Stomach (tissue), 9 donors: ENCODE measurements around the gene ZNF83. TPM values are rescaled to one million over a fixed set of nuclear protein-coding genes. Genes with fewer than 3 reads are reported as not detected.
"Not testable (repeated sequence)": the region's sequence is repeated elsewhere in the genome, so short reads cannot be mapped to it uniquely, and the experiment has no call there.

Experiments used
- DNase-seq, 2 donors: peaks; one replicate each; pipeline versions ENCODE4 v3.0.0 to v3.0.0-alpha.2; 2013 to 2019
- H3K27ac ChIP-seq, 5 donors: fragments of 200-600 bp in 4 of 5; sonication (generic) in 4 of 5; one replicate each; pipeline ENCODE4 v1.5.1; 2013 to 2019; ENCODE audit warnings: mild to moderate bottlenecking in 1 of 5, moderate library complexity in 1 of 5
- H3K27me3 ChIP-seq, 3 donors: fragments of 200-600 bp; sonication (generic); one replicate each; pipeline ENCODE4 v1.5.1; 2017 to 2019; ENCODE audit warnings: mixed run types in 1 of 3
- H3K36me3 ChIP-seq, 4 donors: fragments of 200-600 bp; sonication (generic); 1 replicate in 3 of 4; 2 replicates in 1 of 4; pipeline ENCODE4 v1.5.1; 2016 to 2019
- H3K4me1 ChIP-seq, 4 donors: fragments of 200-600 bp; sonication (generic); one replicate each; pipeline ENCODE4 v1.5.1; 2016 to 2019
- H3K4me3 ChIP-seq, 4 donors: fragments of 200-600 bp; sonication (generic) in 3 of 4; one replicate each; pipeline ENCODE4 v1.5.1; 2016 to 2019; ENCODE audit warnings: mild to moderate bottlenecking in 1 of 4
- H3K9me3 ChIP-seq, 4 donors: fragments of 200-600 bp; sonication (generic); one replicate each; pipeline ENCODE4 v1.5.1; 2016 to 2019
- EP300 ChIP-seq: sonication (generic); formaldehyde crosslinking; IDR thresholded peaks from one replicate; pipeline ENCODE4 v1.6.1; 2017; ENCODE audit warnings: antibody characterized with exemption
- POLR2A ChIP-seq, 4 donors: fragments of 450-650 bp; IDR thresholded peaks; one replicate each; pipeline ENCODE4 v1.6.1; 2016; ENCODE audit warnings: antibody characterized with exemption in 4 of 4, control low read depth in 2 of 4, mild to moderate bottlenecking in 1 of 4, moderate library complexity in 1 of 4
- POLR2AphosphoS5 ChIP-seq, 3 donors: sonication (generic); formaldehyde crosslinking; IDR thresholded peaks; one replicate each; pipeline ENCODE4 v1.6.1; 2016; ENCODE audit warnings: antibody characterized with exemption in 3 of 3
- WGBS, 5 donors: extraction: QIAGEN DNeasy Blood & Tissue Kit in 3 of 5; methylation state at CpG; one replicate each; pipeline versions ENCODE4 v1.1.5 to v1.1.7; 2013 to 2018; 5-methylcytosine and 5-hydroxymethylcytosine counted together
- intact Hi-C: fragments of 100-400 bp; cut with DNase I; formaldehyde crosslinking; loops from one replicate; pipeline ENCODE4 v1.15.1; 2023; ENCODE audit warnings: low total_unique reads
- polyA plus RNA-seq, 3 donors: library from polyadenylated mRNA; stranded (reverse); fragments of 200-250 nt; gene quantifications; one replicate each; pipeline ENCODE4 v1.2.3, GENCODE V29; 2013
- total RNA-seq, 5 donors: library from RNA; depleted of rRNA; stranded (reverse); fragments of >200 nt; gene quantifications; one replicate each; pipeline versions ENCODE4 v1.1.0 to v1.2.3, GENCODE V29; 2014 to 2016
- TF ChIP-seq, protein P1 (sequence below), 7 experiments: fragments of 450-650 bp in 4 of 7; fragments of 200-600 bp in 3 of 7; sonication (generic) in 3 of 7; IDR thresholded peaks; one replicate each; pipeline ENCODE4 v1.5.1; 2016 to 2019; ENCODE audit warnings: antibody characterized with exemption in 7 of 7, control low read depth in 2 of 7, mild to moderate bottlenecking in 1 of 7
- donor health status: healthy with polysubstance abuse.
- donor health status: Bipolar disorder and iron deficiency.
- donor health status: healthy.

The ZNF83 gene
- total and polyA plus RNA-seq, 8 donors, result 10.3 to 115 (median 33.9) TPM

DNA sequence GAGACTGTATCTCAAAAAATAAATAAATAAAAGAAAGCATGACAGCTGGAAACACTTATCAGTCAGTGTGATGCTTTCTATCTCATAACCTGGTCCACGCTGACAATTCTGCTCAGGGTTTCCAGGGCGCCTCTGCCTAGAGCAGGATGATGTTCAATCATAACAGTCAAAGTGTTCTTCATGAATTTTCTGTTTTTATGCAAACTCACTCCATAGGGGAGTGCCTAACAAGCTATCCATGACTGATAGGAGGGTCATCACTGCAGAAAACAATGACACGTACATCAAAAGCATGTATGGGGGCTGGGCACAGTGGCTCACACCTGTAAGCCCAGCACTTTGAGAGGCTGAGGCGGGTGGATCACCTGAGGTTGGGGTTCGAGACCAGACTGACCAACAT lies 41.4 kb upstream of the ZNF83 start:
- Histone ChIP-seq H3K36me3 (peaks cover 0 to 5% (median 3%) of the 10 kb centered on the region in 4 donors), H3K27me3 (no peaks in the 10 kb centered on the region), H3K4me1 (no peaks in the 10 kb centered on the region), H3K9me3 (peaks cover 0 to 7% (median 3%) of the 10 kb centered on the region in 4 donors), H3K27ac (no peak overlapping the region), H3K4me3 (no peak overlapping the region)
- intact Hi-C loops, result no loop called here
- WGBS, 5 donors, result 92 to 98% (median 96%) methylated on average over 5 of the region's 5 CpGs
- no peak for DNase-seq
- TF ChIP-seq POLR2AphosphoS5 (IDR thresholded peaks at IDR 0.05) (no peak), EP300 (no peak), POLR2A (IDR thresholded peaks at IDR 0.05) (no peak)
- TF ChIP-seq, protein P1, sequence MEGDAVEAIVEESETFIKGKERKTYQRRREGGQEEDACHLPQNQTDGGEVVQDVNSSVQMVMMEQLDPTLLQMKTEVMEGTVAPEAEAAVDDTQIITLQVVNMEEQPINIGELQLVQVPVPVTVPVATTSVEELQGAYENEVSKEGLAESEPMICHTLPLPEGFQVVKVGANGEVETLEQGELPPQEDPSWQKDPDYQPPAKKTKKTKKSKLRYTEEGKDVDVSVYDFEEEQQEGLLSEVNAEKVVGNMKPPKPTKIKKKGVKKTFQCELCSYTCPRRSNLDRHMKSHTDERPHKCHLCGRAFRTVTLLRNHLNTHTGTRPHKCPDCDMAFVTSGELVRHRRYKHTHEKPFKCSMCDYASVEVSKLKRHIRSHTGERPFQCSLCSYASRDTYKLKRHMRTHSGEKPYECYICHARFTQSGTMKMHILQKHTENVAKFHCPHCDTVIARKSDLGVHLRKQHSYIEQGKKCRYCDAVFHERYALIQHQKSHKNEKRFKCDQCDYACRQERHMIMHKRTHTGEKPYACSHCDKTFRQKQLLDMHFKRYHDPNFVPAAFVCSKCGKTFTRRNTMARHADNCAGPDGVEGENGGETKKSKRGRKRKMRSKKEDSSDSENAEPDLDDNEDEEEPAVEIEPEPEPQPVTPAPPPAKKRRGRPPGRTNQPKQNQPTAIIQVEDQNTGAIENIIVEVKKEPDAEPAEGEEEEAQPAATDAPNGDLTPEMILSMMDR (IDR thresholded peaks at IDR 0.05), result no peak

GRCh38 chr19:52675239-52675638 lies 37.1 kb upstream of the ZNF83 start:
- H3K9me3 ChIP-seq, result peaks cover 0 to 12% (median 5%) of the 10 kb centered on the region in 4 donors
- DNase-seq, H3K36me3 ChIP-seq, H3K4me3 ChIP-seq, intact Hi-C loops, H3K27me3 ChIP-seq, H3K4me1 ChIP-seq, H3K27ac ChIP-seq: not testable (repeated sequence)
- 92 to 96% (median 96%) methylated on average over 6 of the region's 6 CpGs for WGBS, 5 donors

DNA sequence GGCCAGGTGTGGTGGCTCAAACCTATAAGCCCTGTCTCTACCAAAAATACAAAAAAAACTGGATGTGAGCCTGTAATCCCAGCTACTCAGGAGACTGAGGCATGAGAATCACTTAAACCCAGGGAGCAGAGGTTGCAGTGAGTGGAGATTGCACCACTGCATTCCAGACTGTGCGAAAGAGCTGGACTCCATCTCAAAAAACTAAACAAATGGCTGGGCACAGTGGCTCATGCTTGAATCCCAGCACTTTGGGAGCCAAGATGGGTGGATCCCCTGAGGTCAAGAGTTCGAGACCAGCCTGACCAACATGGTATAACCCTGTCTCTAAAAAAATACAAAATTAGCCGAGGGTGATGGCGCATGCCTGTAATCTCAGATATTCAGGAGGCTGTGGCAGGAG lies 34.9 kb upstream of the ZNF83 start:
- intact Hi-C loops, result no loop called here
- 92 to 95% (median 94%) methylated on average over 4 of the region's 4 CpGs for WGBS, 5 donors

GRCh38 chr19:52670046-52670445 lies 31.9 kb upstream of the ZNF83 start:
- no peak overlapping the region for H3K27ac ChIP-seq
- H3K36me3 ChIP-seq, result peaks cover 0 to 2% (median 0%) of the 10 kb centered on the region in 4 donors
- H3K4me3 ChIP-seq, result no peak overlapping the region
- H3K9me3 ChIP-seq, result peaks cover 0 to 10% (median 3%) of the 10 kb centered on the region in 4 donors
- no peaks in the 10 kb centered on the region for H3K4me1 ChIP-seq
- no peaks in the 10 kb centered on the region for H3K27me3 ChIP-seq
- intact Hi-C loops, result no loop called here
- DNase-seq, result peak in 1 of 2 donors; percentile 77
- 65 to 79% (median 70%) methylated on average over 4 of the region's 4 CpGs for WGBS, 5 donors
- no peak for TF ChIP-seq POLR2AphosphoS5 (IDR thresholded peaks at IDR 0.05)
- no peak for TF ChIP-seq EP300
- TF ChIP-seq, protein P1 (IDR thresholded peaks at IDR 0.05), result no peak
- TF ChIP-seq POLR2A (IDR thresholded peaks at IDR 0.05), result no peak

More for the DNA sequence above, 34.9 kb upstream of the ZNF83 start:
- TF ChIP-seq POLR2A (IDR thresholded peaks at IDR 0.05) (no peak), POLR2AphosphoS5 (IDR thresholded peaks at IDR 0.05) (no peak), EP300 (no peak)
- TF ChIP-seq, protein P1 (IDR thresholded peaks at IDR 0.05), result no peak
- H3K27me3 ChIP-seq, result no peaks in the 10 kb centered on the region
- DNase-seq, result no peak
- peaks cover 0 to 17% (median 3%) of the 10 kb centered on the region in 4 donors for H3K9me3 ChIP-seq
- H3K27ac ChIP-seq, result no peak overlapping the region
- no peaks in the 10 kb centered on the region for H3K36me3 ChIP-seq
- no peaks in the 10 kb centered on the region for H3K4me1 ChIP-seq
- H3K4me3 ChIP-seq, result no peak overlapping the region

GRCh38 chr19:52669586-52669985 lies 31.4 kb upstream of the ZNF83 start:
- no peak overlapping the region for H3K27ac ChIP-seq
- H3K4me3 ChIP-seq, result no peak overlapping the region
- no peaks in the 10 kb centered on the region for H3K27me3 ChIP-seq
- H3K4me1 ChIP-seq, result peaks cover 0 to 4% (median 0%) of the 10 kb centered on the region in 4 donors
- intact Hi-C loops, result no loop called here
- no peak for DNase-seq
- peaks cover 0 to 10% (median 4%) of the 10 kb centered on the region in 4 donors for H3K9me3 ChIP-seq
- H3K36me3 ChIP-seq, result peaks cover 0 to 5% (median 0%) of the 10 kb centered on the region in 4 donors
- TF ChIP-seq EP300 (no peak), POLR2A (IDR thresholded peaks at IDR 0.05) (no peak), POLR2AphosphoS5 (IDR thresholded peaks at IDR 0.05) (no peak)
- TF ChIP-seq, protein P1 (IDR thresholded peaks at IDR 0.05), result no peak
- WGBS, 5 donors, result 94 to 97% (median 95%) methylated on average over 5 of the region's 5 CpGs
